HepG2 (cell line): ENCODE results near the gene UXS1. TPM values are rescaled to one million over a fixed set of nuclear protein-coding genes. Genes with fewer than 3 reads are reported as not detected.

Experiments used
- ATAC-seq: fragments of 200-7000 bp; cut with Tn5 transposase; 3 replicates; pipeline ENCODE4 v1.9.1; 2020; ENCODE audit warnings: mild to moderate bottlenecking, moderate library complexity
- BruUV-seq: library from RNA; stranded (reverse); fragments of 400-500 nt; replicated peaks from 2 replicates; lab custom pipeline; 2021; lab: Mats Ljungman, UMichigan
- CTCF ChIA-PET: fragments of 300-600 bp; formaldehyde crosslinking; extraction: SDS; loops from one replicate; lab custom pipeline; 2021; ENCODE audit warnings: low total read pairs, inconsistent platforms, low intra/inter-chr PET ratio; lab: Yijun Ruan, JAX
- POLR2A ChIA-PET: fragments of 350-600 bp; sonication (Branson Sonifier 250); formaldehyde crosslinking; loops from one replicate; lab custom pipeline; 2020; ENCODE audit warnings: antibody characterized with exemption, inconsistent platforms; lab: Yijun Ruan, JAX
- DNase-seq: peaks from one replicate; pipeline ENCODE4 v3.0.0-alpha.2; 2015; ENCODE audit warnings: low spot score
- FAIRE-seq: peaks from 3 replicates; lab custom pipeline; 2011; peaks lifted over from hg19 to GRCh38; lab: Jason Lieb, UNC
- H2AFZ ChIP-seq: one replicate; pipeline ENCODE4 v1.6.1; 2011; ENCODE audit warnings: low read length, inconsistent platforms
- H3K27ac ChIP-seq: fragments of 300-600 bp; 3 replicates; pipeline ENCODE4 v1.8.0; 2011; ENCODE audit warnings: mixed run types, mild to moderate bottlenecking, mixed read lengths, low read length, inconsistent platforms; ENCODE audit not compliant: insufficient read depth; ENCODE audit errors: extremely low read length
- H3K27me3 ChIP-seq, 2 experiments: fragments of 200-600 bp in 1 of 2; 2 replicates in 1 of 2; 3 replicates in 1 of 2; pipeline versions ENCODE4 v1.6.0 to v1.8.0; 2011; ENCODE audit warnings: low read length in 2 of 2, mild to moderate bottlenecking in 2 of 2, moderate library complexity in 2 of 2, inconsistent platforms in 1 of 2; ENCODE audit not compliant: insufficient read depth in 2 of 2, control insufficient read depth in 1 of 2
- H3K36me3 ChIP-seq, 2 experiments: fragments of 200-600 bp in 1 of 2; replicated peaks in 1 of 2; 2 replicates in 1 of 2; 3 replicates in 1 of 2; pipeline versions ENCODE4 v1.5.1 to v1.8.0; 2011; ENCODE audit warnings: low read length in 2 of 2, inconsistent platforms in 1 of 2; ENCODE audit not compliant: insufficient read depth in 2 of 2, control insufficient read depth in 1 of 2
- H3K4me1 ChIP-seq: 2 replicates; pipeline ENCODE4 v1.5.1; 2012; ENCODE audit warnings: low read length, inconsistent platforms; ENCODE audit not compliant: insufficient read depth
- H3K4me2 ChIP-seq: 2 replicates; pipeline ENCODE4 v1.6.0; 2011; ENCODE audit warnings: low read depth, low read length, inconsistent platforms
- H3K4me3 ChIP-seq, 3 experiments: fragments of 200-600 bp in 1 of 3; sonication (generic), shearing (Covaris generic) in 1 of 3; replicated peaks in 1 of 3; 2 replicates each; pipeline ENCODE4 v1.5.1; 2011 to 2016; ENCODE audit warnings: low read length in 3 of 3, inconsistent platforms in 2 of 3, low read depth in 2 of 3, mild to moderate bottlenecking in 2 of 3, control low read depth in 1 of 3, mixed read lengths in 1 of 3; ENCODE audit not compliant: insufficient read depth in 1 of 3
- H3K79me2 ChIP-seq: one replicate; pipeline ENCODE4 v1.6.1; 2011; ENCODE audit warnings: low read length, inconsistent platforms; ENCODE audit not compliant: insufficient read depth
- H3K9ac ChIP-seq: 2 replicates; pipeline ENCODE4 v1.6.0; 2011; ENCODE audit warnings: mild to moderate bottlenecking, low read depth, low read length, inconsistent platforms; ENCODE audit not compliant: insufficient read depth
- H3K9me3 ChIP-seq: 2 replicates; pipeline ENCODE4 v1.5.1; 2012; ENCODE audit warnings: mild to moderate bottlenecking, low read length
- H4K20me1 ChIP-seq: 2 replicates; pipeline ENCODE4 v1.6.0; 2011; ENCODE audit warnings: inconsistent platforms, mild to moderate bottlenecking, low read length, moderate library complexity; ENCODE audit not compliant: insufficient read depth
- ATM ChIP-seq: fragments of 450-650 bp; IDR thresholded peaks from 2 replicates; pipeline ENCODE4 v1.7.1; 2017; ENCODE audit warnings: mild to moderate bottlenecking, borderline replicate concordance
- FUBP1 ChIP-seq: sonication (generic); formaldehyde crosslinking; IDR thresholded peaks from 2 replicates; pipeline ENCODE4 v1.5.1; 2020; ENCODE audit warnings: missing genetic modification reagents, mild to moderate bottlenecking, borderline replicate concordance
- NCOA2 ChIP-seq: sonication (generic); formaldehyde crosslinking; IDR thresholded peaks from 2 replicates; pipeline ENCODE4 v1.8.0; 2022; ENCODE audit warnings: inconsistent platforms
- NFRKB ChIP-seq: fragments of 450-650 bp; IDR thresholded peaks from 2 replicates; pipeline ENCODE4 v1.6.1; 2017
- PRDM4 ChIP-seq: sonication (generic); formaldehyde crosslinking; IDR thresholded peaks from 2 replicates; pipeline ENCODE4 v1.9.0; 2021; ENCODE audit warnings: missing genetic modification reagents, borderline replicate concordance
- RXRB ChIP-seq: IDR thresholded peaks from 2 replicates; pipeline ENCODE4 v1.6.1; 2016; ENCODE audit warnings: borderline replicate concordance, missing genetic modification reagents, missing compliant biosample characterization
- SIN3B ChIP-seq: fragments of 150-350 bp; IDR thresholded peaks from 2 replicates; pipeline ENCODE4 v1.6.1; 2014; ENCODE audit warnings: low read length
- STAG1 ChIP-seq: sonication (generic); formaldehyde crosslinking; IDR thresholded peaks from 2 replicates; pipeline ENCODE4 v1.4.0; 2020; ENCODE audit warnings: missing genetic modification reagents
- TBL1XR1 ChIP-seq: fragments of 150-350 bp; IDR thresholded peaks from 2 replicates; pipeline ENCODE4 v1.6.1; 2014; ENCODE audit warnings: borderline replicate concordance, low read length; ENCODE audit not compliant: partially characterized antibody
- TCF12 ChIP-seq, 2 experiments: fragments of 450-650 bp in 1 of 2; sonication (generic) in 1 of 2; formaldehyde crosslinking in 1 of 2; IDR thresholded peaks; 2 replicates each; pipeline versions ENCODE4 v1.6.1 to v1.8.0; 2017 to 2022; ENCODE audit warnings: antibody characterized with exemption in 1 of 2, mild to moderate bottlenecking in 1 of 2, missing genetic modification reagents in 1 of 2, moderate library complexity in 1 of 2
- TGIF2 ChIP-seq: IDR thresholded peaks from 2 replicates; pipeline ENCODE4 v1.6.1; 2016; ENCODE audit warnings: control low read depth, missing compliant biosample characterization
- ZNF414 ChIP-seq: sonication (generic); formaldehyde crosslinking; IDR thresholded peaks from 2 replicates; pipeline ENCODE4 v1.5.0; 2020; ENCODE audit warnings: missing genetic modification reagents
- ZNF678 ChIP-seq: sonication (generic); formaldehyde crosslinking; IDR thresholded peaks from 2 replicates; pipeline ENCODE4 v1.4.0; 2020; ENCODE audit warnings: mild to moderate bottlenecking, missing genetic modification reagents
- ZSCAN31 ChIP-seq: sonication (generic); formaldehyde crosslinking; IDR thresholded peaks from 2 replicates; pipeline ENCODE4 v1.5.0; 2020; ENCODE audit warnings: low read depth, mild to moderate bottlenecking, missing genetic modification reagents
- WGBS: methylation state at CpG from one replicate; pipeline ENCODE4 v1.1.6; 2017; ENCODE audit warnings: low lambda C conversion rate; 5-methylcytosine and 5-hydroxymethylcytosine counted together
- in situ Hi-C: cut with HindIII; loops from 2 replicates; pipeline ENCODE4 v1.10.0; 2017; ENCODE audit warnings: low pct_unique_long_range_greater_than_20kb; ENCODE audit not compliant: extremely low pct_ligation_motif_present
- intact Hi-C: fragments of 100-400 bp; cut with micrococcal nuclease; formaldehyde crosslinking; loops from one replicate; pipeline ENCODE4 v1.10.0; 2022; ENCODE audit not compliant: unreplicated experiment
- polyA plus RNA-seq, 8 experiments: library from polyadenylated mRNA; depleted of rRNA in 3 of 8; stranded (reverse) in 7 of 8; unstranded in 1 of 8; fragments of >200 nt; fragmentation: Illumina TruSeq in 4 of 8; extraction: Trizol in 4 of 8; gene quantifications; 2 replicates each; pipeline versions ENCODE4 v1.2.1 to v1.2.3, GENCODE V29; 2011 to 2016; ENCODE audit warnings: low read depth in 4 of 8, missing spikeins in 1 of 8, mixed read lengths in 1 of 8; ENCODE audit not compliant: insufficient read depth in 1 of 8
- total RNA-seq, 5 experiments: library from RNA; depleted of rRNA; stranded (reverse); fragments of >200 nt; fragmentation: Illumina TruSeq; extraction: Trizol; gene quantifications; 2 replicates each; pipeline ENCODE4 v1.2.3, GENCODE V29; 2016; ENCODE audit warnings: low read depth in 1 of 5

The UXS1 gene
- total and polyA plus RNA-seq, 2 of the 13 experiments (the other 11 are each of a cell fraction or from before 2014, with no cell fraction given), result 53.3 to 110 TPM

- peaks cover 48% of the 10 kb centered on the region for H3K4me1 ChIP-seq
- FAIRE-seq, result peak; percentile 71
- POLR2A ChIA-PET, result no interaction called here
- H3K79me2 ChIP-seq, result peaks cover 37% of the 10 kb centered on the region
- no peak overlapping the region for H3K4me2 ChIP-seq
- DNase-seq, result no peak
- in situ Hi-C loops, result no loop called here
- no TSS peak for BruUV-seq
- H3K4me3 ChIP-seq, result no peak overlapping the region
- H2AFZ ChIP-seq, result no peak overlapping the region
- H3K27me3 ChIP-seq, result no peaks in the 10 kb centered on the region
- TF ChIP-seq NFRKB (no peak), STAG1 (CRISPR knock-in tag) (peak; percentile 24; the same call in 1 of the 2 replicates)
- TF ChIP-seq, all 625 proteins: peak for 1
- H4K20me1 ChIP-seq, result peaks cover 6% of the 10 kb centered on the region; the same call in 1 of the 2 replicates
- WGBS, result 96% methylated on average over 5 of the region's 5 CpGs
- peak; percentile 50 for ATAC-seq
- intact Hi-C loops, result loop anchor here (2.0 kb wide), 1 partner anchor 62 kb away; no protein-coding TSS in a partner anchor
- peaks cover 6 to 22% of the 10 kb centered on the region in 2 experiments; a peak in 4 of 5 replicates for H3K36me3 ChIP-seq
- no peak overlapping the region for H3K9ac ChIP-seq
- CTCF ChIA-PET, result no interaction called here
- no peaks in the 10 kb centered on the region for H3K9me3 ChIP-seq
- H3K27ac ChIP-seq, result no peak overlapping the region
These were observed 27.0 kb downstream of the UXS1 start for GRCh38 chr2:106167067-106167466.

GRCh38 chr2:106165561-106165960 lies 28.5 kb downstream of the UXS1 start:
- no peak overlapping the region for H3K4me3 ChIP-seq
- no peak for FAIRE-seq
- BruUV-seq, result no TSS peak
- no peak for ATAC-seq
- intact Hi-C loops, result no loop called here
- TF ChIP-seq RXRB (CRISPR knock-in tag), result no peak
- no peak for TF ChIP-seq PRDM4
- TF ChIP-seq FUBP1 (CRISPR knock-in tag), result no peak
- no peak for TF ChIP-seq ZNF414 (CRISPR knock-in tag)
- no peak for TF ChIP-seq TCF12 (IDR thresholded peaks at IDR 0.05)
- no peak for TF ChIP-seq TCF12 (CRISPR knock-in tag; IDR thresholded peaks at IDR 0.05)
- TF ChIP-seq ZSCAN31 (CRISPR knock-in tag), result no peak
- TF ChIP-seq ZNF678 (CRISPR knock-in tag), result no peak
- no peak for TF ChIP-seq TBL1XR1
- TF ChIP-seq TGIF2, result no peak
- no peak for TF ChIP-seq NCOA2 (CRISPR knock-in tag)
- no peak for TF ChIP-seq ATM
- TF ChIP-seq SIN3B, result no peak
- TF ChIP-seq, all 625 proteins: peak for 0
- no peaks in the 10 kb centered on the region for H3K9me3 ChIP-seq
- H3K4me2 ChIP-seq, result no peak overlapping the region
- no peak overlapping the region for H2AFZ ChIP-seq
- peaks cover 37% of the 10 kb centered on the region for H3K4me1 ChIP-seq
- WGBS, result 80% methylated on average over 6 of the region's 6 CpGs
- CTCF ChIA-PET, result no interaction called here
- DNase-seq, result no peak
- in situ Hi-C loops, result no loop called here
- no peaks in the 10 kb centered on the region for H4K20me1 ChIP-seq
- peaks cover 13 to 35% of the 10 kb centered on the region in 2 experiments; a peak in 4 of 5 replicates for H3K36me3 ChIP-seq
- H3K27ac ChIP-seq, result no peak overlapping the region
- H3K79me2 ChIP-seq, result peaks cover 34% of the 10 kb centered on the region
- H3K27me3 ChIP-seq, result no peaks in the 10 kb centered on the region
- no peak overlapping the region for H3K9ac ChIP-seq
- POLR2A ChIA-PET, result no interaction called here
